Right renal cortex interstitium (tissue), 3 donors: ENCODE measurements around the gene EDIL3. TPM values are rescaled to one million over a fixed set of nuclear protein-coding genes. Genes with fewer than 3 reads are reported as not detected.

Source experiments
- DNase-seq, 3 donors: peaks; one replicate each; pipeline ENCODE4 v3.0.0-alpha.2; 2013; ENCODE audit warnings: low read depth in 3 of 3, low spot score in 2 of 3
- polyA plus RNA-seq, 3 donors: library from polyadenylated mRNA; unstranded; fragments of 120-200 nt; gene quantifications; one replicate each; pipeline ENCODE4 v1.2.1, GENCODE V29; 2013; ENCODE audit not compliant: insufficient read length in 3 of 3

EDIL3 gene
- polyA plus RNA-seq, 3 donors = 55.1 to 62.6 (median 59.4) TPM

DNA sequence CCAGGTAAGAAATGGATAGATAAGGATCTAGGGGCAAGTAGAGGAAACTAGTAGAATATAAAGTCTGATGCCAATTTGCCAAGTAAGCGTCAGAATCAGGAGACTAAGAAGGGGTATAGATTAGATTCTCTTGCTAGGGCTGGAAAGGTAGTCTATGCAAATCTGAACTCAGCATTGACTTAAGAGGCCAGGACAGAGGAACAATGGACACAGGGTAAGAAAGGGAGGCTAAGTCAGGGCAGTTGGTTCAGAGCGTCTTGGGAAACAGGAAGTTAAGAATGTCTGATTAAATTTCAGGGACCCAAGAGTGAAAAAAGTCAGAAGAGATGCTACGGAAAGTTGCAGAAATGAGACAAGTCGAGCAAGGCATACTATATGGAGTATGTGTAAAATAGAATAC is 400.8 kb downstream of the EDIL3 start:
- no peak for DNase-seq

DNA sequence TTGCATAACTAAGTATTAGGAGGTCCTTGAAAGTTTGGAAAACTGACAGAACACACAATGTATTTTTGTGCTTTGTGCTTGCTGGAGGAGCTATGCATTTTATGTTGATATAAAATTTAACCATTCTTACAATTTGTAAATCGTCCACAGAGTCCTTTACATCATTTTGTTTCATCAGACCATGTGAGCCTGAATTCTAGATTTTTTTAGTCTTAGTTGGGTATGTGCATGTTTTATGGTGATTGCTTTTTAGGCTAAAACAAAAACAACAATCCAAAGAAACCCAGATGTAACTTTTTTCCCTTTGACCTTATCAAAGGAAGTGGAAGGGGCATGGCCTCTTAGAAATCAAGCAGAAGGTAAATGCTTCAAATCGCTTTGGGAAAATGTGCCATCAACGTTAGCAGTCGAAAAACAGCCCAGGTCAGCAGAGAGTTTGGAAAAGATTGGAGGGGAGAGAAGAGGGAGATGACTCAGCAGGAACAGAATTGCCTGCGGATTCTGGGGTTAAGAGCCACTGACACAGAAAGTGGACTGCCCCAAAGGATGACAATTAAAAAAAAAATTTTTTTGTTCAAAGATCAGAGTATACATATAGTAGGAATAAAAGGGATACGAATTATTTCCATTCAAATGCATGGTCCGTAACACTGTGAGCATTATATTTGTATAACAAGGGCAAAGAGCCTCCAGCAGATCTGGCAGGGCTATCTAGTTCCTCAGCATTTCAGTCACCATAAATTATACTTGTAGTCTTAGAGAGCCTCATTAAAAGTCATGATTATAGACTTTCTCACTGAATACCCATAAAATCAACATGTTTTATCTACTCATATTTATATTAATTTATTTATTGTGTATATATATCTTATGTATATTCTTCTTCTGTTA is 410.5 kb downstream of the EDIL3 start:
- DNase-seq = no peak

DNA sequence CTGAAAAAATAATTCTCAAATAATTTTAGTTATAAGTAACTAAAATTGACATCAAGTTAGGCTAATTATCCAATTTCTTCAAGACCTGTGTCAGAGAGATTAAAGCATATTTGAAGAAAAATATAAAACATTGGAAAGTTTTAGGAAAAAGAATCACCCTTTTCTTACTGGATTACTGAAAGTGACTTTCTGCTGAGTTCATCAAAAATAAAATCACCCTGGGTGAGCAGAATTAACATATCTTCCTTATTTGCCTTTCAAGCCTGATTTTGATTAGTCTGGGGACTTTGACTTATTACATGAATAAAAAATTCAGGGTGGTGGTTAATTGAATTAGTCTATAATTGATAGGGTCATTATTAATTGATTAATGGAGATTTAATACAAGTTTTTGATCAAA is 411.8 kb downstream of the EDIL3 start:
- DNase-seq = no peak

DNA sequence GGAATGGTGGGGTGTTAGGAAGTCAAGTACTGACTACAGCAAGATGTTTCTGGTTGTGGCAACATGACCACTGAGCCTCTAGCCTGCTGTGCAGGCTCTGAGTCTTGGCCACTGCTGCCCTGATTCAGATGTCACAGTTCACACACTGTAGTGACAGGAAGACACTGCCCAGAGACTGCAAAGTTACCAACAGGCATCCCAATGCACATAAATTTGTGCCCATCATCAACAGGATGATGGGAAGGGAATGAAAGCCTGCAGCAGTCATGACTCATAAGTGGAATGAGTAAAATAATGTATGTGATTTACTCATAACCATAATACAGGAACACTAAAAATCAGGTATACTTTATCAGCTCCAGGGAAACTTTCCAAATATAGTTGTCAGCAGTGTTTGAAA is 412.4 kb downstream of the EDIL3 start:
- no peak for DNase-seq

DNA sequence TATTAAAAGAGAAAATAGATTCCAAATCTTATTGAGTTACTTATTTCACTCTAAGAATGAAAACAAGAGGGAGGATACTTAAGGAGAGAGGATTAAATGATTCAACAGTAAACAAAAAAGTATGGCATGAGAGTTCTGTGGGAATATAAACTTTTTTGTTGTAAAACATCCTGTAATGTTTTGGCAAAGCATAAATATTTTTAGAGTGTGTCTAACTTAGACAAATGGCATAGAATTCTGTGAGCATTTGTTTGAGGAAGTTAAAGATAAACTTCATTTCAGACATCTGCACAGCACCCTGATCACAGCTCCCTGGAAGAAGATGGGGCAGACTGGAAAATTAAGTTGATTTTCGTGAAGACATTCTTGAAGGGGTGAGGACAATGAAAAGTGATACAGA is 417.3 kb downstream of the EDIL3 start:
- DNase-seq = no peak

DNA sequence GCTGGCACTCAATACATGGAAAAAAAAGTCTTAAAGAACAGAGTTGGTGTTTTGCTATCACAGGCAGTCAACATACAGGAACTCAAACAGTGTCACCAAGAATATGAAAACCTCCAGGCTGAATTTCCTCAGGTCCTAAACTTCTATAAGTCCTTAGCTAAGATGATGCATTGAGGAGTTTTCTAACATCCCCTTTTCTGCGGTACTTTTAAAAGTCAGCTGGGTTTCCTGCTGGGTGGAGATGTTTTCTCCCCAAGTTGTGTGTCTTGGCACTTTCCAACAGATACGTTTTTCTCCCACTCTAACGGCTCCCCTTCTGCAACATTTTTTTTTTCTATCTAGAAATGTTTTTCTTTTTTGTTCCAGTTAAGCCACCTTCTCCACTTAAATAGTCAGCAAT is 419.2 kb downstream of the EDIL3 start:
- no peak for DNase-seq

DNA sequence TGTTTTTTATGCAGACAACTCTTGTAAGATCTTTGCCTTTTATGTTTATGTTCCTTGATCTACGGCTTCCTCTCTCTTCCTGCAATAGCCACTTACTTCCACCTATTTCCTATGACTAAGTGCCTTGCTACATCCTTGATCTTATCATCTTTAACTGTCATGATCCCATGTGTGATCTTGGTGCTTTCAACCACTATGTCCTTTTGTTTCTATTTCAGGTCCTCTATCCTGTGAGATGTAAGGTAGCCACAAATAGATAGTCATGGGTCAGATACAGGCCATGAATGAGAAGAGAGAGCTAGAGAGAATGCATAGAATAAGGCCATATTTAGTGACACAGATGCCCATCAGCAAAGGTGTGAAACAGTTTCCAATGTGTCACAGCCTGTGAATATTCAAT is 420.4 kb downstream of the EDIL3 start:
- DNase-seq = no peak

DNA sequence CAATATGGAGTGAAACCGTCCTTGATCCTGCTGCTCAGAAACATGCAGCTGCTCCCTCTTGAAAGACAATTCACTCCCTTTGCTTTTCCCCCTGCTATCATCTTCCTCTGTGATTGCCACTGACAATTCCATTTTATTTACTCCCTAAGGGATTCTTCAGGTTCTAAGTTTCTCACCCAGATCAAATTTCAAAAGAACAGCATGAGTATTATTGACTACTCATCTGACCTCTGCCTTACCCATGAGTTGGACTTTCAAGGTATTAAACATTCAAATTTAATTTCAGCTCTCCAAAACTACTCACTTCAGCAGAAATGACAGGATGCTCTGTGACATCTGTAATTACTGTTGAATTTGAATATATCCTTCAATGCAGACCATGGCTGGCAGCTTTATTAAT is 427.5 kb downstream of the EDIL3 start:
- no peak for DNase-seq

DNA sequence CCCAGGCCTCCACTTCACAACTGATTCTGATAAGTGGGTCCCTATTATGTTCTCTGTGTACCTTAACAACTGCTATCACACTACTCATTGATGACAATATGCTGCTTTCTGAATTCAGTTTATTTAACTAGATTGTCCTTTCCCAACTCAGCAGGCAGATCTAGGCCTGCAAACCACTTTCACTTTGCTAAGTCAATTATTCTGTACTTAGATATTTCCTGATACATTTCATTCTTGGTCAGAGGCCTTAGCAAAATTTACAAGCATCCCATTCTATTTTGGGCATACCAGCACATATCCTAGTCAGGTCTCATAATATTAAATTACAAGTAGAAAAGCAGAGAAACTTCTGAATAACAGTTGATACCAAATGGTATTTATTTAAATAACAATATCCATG is 428.3 kb downstream of the EDIL3 start:
- DNase-seq = no peak

DNA sequence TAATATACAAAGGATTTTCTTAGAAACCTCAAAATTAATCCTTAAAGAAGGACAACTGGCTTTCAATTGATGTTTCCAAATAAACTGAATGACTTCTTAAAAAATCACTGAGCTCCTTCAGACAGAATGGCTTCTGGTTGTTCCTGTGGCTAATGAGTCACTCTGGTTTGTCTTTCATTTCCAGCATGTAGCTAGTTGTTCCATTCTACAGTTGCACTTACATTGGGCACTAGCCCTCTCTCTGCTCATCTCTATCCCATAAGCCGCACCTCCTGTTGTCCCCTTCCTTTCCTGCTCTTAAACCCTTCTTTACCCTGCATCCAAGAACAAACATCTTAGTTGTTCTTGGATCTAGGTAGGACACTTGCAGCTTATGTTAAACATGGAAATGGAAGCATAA is 428.8 kb downstream of the EDIL3 start:
- DNase-seq = no peak

DNA sequence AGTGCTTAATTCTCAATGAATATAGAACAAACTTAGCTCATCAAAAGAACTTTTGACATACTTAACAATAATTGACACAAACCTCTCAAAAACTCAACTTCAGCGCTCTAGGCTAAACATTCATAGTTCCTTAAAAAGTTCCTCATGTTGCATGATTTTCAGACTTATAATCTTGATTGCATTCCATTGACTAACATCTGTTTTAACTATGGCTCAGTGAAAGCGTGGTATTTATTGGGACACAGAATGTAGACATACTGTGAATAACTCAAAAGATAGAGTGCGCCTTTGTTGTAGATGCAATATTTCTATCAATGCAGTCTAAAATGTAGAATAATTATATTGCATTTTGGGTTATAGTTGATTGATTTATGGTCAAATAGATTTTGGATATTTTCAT is 436.9 kb downstream of the EDIL3 start:
- no peak for DNase-seq

DNA sequence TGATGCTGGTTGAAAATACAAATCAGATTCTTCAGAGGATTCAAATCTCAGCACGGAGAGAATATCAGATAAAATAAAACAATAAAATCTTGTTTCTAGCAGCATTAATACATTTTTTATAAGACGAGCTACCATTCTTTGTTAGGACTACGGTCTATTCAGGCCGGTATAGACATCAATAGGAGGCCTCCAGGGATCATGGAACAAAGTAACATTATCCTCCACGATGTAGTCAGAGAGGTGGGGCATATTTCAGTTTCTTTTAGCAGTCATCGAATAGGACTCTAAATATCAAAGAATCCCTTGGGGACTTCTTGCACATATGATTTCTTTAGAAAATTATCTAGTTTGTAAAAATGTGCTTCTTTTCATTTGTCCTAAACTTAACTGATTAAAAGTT is 438.2 kb downstream of the EDIL3 start:
- no peak for DNase-seq

DNA sequence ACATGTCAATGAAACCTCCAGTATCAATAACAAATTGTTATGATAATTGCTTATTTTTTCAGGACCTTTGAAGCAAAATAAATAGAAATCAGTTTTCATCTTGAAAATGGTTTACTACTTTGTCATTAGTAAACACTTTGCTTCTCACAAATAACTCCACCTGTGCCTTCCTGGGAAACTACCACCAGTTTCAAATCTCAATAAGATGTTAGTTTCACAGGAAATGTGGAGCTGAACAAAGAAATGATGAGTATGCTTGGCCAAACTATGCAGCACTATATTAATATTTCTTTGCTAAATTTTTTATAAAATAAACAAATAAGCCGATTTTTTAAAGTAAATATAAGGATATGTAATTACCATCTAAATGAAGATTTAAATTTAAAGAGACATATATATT is 442.5 kb downstream of the EDIL3 start:
- DNase-seq = no peak

DNA sequence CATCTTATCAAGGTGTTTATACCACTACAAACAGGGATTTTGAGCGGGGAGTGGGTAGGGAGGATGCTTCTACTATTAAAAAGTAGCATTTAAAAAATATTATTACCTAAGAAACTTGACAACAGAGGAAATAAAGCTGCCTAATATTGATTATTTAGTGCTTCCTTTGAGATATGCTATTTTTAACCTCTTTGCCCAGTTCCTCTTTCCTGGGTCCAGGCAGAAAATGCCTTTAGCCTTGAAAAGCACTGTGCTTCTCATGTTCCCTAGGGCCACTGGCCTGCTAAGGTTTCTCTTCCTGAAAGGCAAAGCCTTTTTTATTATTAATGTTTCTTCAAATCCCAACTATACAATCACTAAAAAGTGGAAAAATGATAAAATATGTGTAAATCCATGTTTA is 446.8 kb downstream of the EDIL3 start:
- DNase-seq = no peak

DNA sequence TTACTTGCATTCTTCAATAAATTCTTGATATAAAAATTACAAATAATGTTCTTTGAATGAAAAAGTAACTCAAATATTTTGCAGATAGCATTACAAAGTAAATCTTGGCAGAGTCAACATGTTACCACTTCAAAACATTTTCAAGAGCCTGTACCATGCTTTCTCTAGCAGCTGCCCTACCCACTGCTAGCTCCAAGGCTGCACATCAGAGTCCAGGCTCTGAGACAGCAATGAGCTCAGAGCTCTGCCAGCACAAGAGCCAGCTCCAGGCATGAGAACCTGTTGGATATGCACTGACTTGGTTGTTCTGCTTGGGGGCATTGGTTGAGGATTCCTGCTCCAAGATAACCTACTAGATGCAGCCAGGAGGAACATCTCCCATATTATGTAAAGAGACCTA is 452.7 kb downstream of the EDIL3 start:
- DNase-seq = no peak

DNA sequence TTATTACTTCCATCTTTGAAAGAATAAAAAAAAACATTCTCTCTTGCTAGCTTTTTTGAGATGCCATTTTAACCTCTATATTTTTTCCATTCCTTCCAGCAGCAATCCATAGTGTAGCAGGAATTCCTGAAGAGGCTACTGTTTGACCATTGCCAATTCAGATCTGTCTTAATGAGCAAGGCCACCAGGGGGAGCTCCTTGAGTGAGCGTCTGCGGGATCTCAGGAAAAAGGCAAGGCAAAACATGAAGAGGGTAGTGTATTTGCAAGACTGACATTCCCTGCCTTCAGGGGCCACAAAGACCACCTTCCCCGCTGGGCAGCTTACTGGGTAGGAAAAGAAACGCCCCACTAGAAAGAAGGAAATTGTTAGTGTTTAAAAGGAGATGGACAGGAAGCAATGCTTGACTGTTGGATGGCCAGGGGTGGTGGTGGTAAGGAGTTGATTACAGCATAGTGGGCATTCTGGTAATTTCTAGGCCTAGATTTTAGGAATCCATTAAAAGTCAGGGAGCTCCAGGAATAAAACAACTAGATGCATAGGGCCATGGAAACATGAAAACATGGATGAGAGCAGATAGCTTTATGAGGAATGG is 457.4 kb downstream of the EDIL3 start:
- peak in 1 of 3 donors; percentile 32 for DNase-seq

DNA sequence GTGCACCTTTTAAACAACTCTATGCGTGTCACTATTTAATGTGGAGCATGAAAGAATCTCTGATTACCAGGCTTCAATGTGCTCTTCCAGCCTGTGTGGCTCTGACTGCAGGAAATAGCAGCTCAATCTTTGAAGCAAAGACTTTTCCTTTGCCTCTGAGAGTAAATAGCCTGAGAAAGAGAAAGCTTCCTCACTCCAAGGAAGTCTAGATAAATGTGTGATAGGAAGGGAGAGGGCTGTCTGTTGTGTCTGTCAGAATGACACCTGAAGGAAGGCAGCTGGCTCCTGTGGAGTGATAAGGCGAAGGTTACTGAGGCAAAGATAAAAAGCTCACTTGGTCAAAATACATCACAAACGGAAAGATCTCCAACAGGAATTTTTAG is 458.7 kb downstream of the EDIL3 start:
- DNase-seq = no peak

DNA sequence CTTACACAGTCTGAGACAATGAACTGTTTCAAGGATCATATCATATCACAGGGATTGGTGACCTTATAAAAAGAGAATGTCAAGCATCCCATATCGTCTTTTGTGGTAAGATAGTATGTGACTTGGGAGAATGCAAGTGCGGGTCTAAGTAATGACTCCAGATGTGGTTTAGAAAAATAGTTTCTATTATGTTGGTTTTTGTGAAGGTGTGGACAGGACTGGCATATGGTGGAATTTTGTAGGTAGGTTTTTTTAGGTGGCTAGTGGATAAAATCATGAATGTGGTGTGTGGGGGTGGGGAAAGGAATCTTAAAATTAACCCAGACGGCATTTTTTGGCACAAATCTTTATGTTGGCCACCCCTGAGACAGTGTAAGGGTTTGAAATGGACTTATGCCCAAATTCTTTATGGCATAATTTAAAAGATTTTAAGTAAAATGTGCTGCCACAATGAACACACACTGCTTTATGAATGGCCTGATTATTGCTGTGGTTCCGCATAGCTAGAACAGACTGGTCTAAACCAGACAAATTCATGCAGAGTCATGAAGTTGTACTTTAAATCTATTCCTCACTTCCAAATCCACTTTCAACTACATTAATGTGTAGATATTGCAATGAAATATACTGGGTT is 459.2 kb downstream of the EDIL3 start:
- no peak for DNase-seq

DNA sequence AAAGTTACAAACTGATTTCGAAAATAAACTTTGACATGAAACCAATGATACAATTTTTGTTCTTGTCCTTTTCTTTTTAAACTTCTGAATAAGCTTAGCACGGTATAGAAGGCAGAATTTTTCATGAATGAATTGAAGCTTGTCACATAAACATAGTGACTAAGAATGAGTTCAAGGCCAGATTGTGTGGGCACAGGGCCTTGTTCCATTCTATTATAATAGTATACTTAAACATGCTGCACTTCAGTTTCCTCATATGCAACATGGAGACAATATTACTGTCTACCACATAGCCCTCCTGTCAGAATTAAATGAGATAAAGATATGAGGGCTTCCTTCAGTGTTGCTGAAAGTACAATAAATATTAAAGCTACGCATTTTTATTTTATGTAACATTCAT is 459.8 kb downstream of the EDIL3 start:
- no peak for DNase-seq

DNA sequence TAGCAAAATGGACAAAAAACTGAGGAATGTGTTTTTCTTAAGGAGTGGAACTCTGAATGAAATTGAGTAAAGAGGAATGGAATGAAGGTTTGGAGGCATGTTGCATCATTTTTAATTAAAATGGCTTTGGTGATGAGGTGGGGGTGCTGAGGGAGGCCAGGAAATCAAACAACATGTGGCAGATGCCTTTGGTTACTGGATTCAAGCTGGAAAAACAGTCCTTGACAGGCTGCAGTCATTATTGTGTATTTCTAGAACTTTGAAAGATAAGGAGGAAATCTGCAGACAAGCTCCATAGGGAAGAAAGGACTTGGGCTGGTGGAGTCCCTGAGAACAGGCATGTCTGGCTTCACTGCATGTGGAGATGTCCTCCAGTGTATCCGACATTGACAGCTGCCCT is 460.5 kb downstream of the EDIL3 start:
- DNase-seq = no peak

DNA sequence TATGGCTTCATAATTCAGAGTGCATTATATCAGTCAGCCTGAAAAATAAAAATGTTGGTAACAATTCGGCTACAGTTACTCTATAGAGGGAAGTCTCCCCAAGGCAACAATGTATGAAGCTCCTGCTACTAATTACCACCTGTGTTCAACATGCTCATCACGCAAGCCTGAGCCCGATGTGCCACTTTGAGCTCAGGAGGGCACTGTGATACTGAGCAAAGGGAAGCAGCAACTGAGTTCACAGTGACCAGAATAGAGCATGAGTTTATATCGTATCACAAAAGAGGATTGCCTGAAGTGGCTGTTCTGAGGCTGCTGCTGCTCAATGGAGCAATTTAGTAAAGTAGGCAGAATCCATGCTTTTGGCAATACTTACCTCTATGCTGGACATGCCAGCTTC is 462.0 kb downstream of the EDIL3 start:
- DNase-seq = no peak

DNA sequence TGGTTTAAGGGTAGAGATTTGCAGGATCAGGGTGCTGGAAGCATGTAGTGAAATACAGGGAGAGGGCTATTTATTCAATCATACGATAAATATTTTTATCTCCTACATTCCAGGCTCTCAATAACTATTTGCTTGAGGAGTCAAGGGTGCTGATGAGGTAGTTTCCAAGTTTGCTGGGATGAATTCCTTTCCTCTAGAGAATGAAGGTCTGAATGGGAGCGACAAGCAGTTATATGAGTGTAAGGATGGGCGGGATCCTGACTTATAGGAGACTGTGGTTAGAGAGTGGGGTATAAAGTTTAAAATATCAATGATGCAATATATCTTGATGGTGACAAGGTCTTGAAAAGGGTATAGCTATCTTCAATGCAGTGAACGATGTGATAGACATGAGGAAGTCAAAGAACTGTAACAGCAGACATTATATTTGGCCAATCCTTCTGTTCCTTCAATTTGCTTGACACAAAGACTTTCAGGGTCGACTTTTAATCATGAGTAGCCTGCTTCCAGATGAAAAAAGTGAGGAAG is 462.9 kb downstream of the EDIL3 start:
- DNase-seq = no peak
